Heart left ventricle (tissue), 16 donors: ENCODE data around the gene CARD10. TPM values are rescaled to one million over a fixed set of nuclear protein-coding genes. Genes with fewer than 3 reads are reported as not detected.

Experiments used
- ATAC-seq, 4 donors: fragments of 200-7000 bp; cut with Tn5 transposase; one replicate each; pipeline ENCODE4 v1.9.1; 2020 to 2022; ENCODE audit warnings: moderate library complexity in 4 of 4, mild to moderate bottlenecking in 3 of 4, moderate number of reproducible peaks in 1 of 4
- DNase-seq, 5 donors: peaks; one replicate each; pipeline ENCODE4 v3.0.0-alpha.2; 2020
- H3K27ac ChIP-seq, 12 donors: fragments of 200-600 bp; sonication (generic) in 4 of 12; one replicate each; pipeline versions ENCODE4 v1.5.0 to v1.8.0; 2016 to 2022; ENCODE audit warnings: mild to moderate bottlenecking in 2 of 12
- H3K27me3 ChIP-seq, 9 donors: fragments of 200-600 bp; sonication (generic) in 2 of 9; one replicate each; pipeline versions ENCODE4 v1.5.1 to v1.8.0; 2016 to 2022; ENCODE audit warnings: mild to moderate bottlenecking in 3 of 9
- H3K36me3 ChIP-seq, 9 donors: fragments of 200-600 bp; sonication (generic) in 2 of 9; one replicate each; pipeline versions ENCODE4 v1.5.0 to v1.8.0; 2018 to 2022; ENCODE audit warnings: mild to moderate bottlenecking in 2 of 9
- H3K4me1 ChIP-seq, 12 donors: fragments of 200-600 bp; sonication (generic) in 4 of 12; one replicate each; pipeline versions ENCODE4 v1.5.0 to v1.8.0; 2016 to 2022; ENCODE audit warnings: mild to moderate bottlenecking in 3 of 12
- H3K4me3 ChIP-seq, 12 donors: fragments of 200-600 bp; sonication (generic) in 4 of 12; one replicate each; pipeline versions ENCODE4 v1.5.0 to v1.8.0; 2017 to 2022; ENCODE audit warnings: mild to moderate bottlenecking in 9 of 12, moderate library complexity in 4 of 12
- H3K9me3 ChIP-seq, 12 donors: fragments of 200-600 bp; sonication (generic) in 4 of 12; one replicate each; pipeline versions ENCODE4 v1.5.0 to v1.8.0; 2016 to 2022; ENCODE audit warnings: mild to moderate bottlenecking in 1 of 12
- POLR2A ChIP-seq, 2 donors: fragments of 450-650 bp; IDR thresholded peaks; one replicate each; pipeline ENCODE4 v1.6.1; 2017; ENCODE audit warnings: antibody characterized with exemption in 2 of 2, mild to moderate bottlenecking in 2 of 2, moderate library complexity in 2 of 2
- WGBS, 4 donors: extraction: QIAGEN DNeasy Blood & Tissue Kit in 2 of 4; methylation state at CpG; one replicate each; pipeline versions ENCODE4 v1.1.5 to v1.1.7; 2013 to 2018; 5-methylcytosine and 5-hydroxymethylcytosine counted together
- intact Hi-C, 10 donors: fragments of 100-400 bp; cut with DNase I; formaldehyde crosslinking; loops; one replicate each; pipeline versions ENCODE4 v1.11.1 to v1.14.2; 2022
- polyA plus RNA-seq, 2 donors: library from polyadenylated mRNA; stranded (reverse); fragments of 200-250 nt; gene quantifications; one replicate each; pipeline ENCODE4 v1.2.3, GENCODE V29; 2013
- total RNA-seq, 9 donors: library from RNA; depleted of rRNA in 2 of 9; stranded (reverse); fragments of >200 nt in 2 of 9; fragmentation: NEBNext Ultra II Directional in 3 of 9; extraction: Animal tissue kit (Norgen Biotek cat#: 25700) in 3 of 9; gene quantifications; one replicate each; pipeline versions ENCODE4 v1.1.0 to v1.2.4, GENCODE V29; 2016 to 2023
- TF ChIP-seq, protein P1 (sequence below), 12 donors: fragments of 200-600 bp; sonication (generic) in 4 of 12; IDR thresholded peaks; one replicate each; pipeline versions ENCODE4 v1.5.0 to v1.8.0; 2018 to 2022; ENCODE audit warnings: antibody characterized with exemption in 12 of 12, mild to moderate bottlenecking in 5 of 12
- donor health status: ischemic (EF 13 %, LVEDD 7.1; RV severe dilation, severe dysfunction).
- donor health status: healthy with polysubstance abuse.
- donor health status: DM: no; HTN: yes; CAD: no.
- donor health status: DM: no; HTN: no; CAD: no.
- donor health status: ischemic (EF 25% LVEDD 6.9; RV normal size, moderate dysfunction).
- donor health status: ischemic (EF 25% LVEDD 5.7; RV mildly dilated, moderate dysfunction).
- donor health status: healthy.
- donor health status: DM: yes; HTN: yes; CAD: no.
- donor health status: ischemic (EF 35%, LVEDD 5.7; RV mildly dilated, moderate dysfunction).
- donor health status: nonischemic (EF 11% LVEDD 7.7; RV severe dilation, severe dysfunction).
- donor health status: DM: yes; HTN: yes; CAD: no.
- donor health status: PGD.
- donor health status: ischemic (EF 29% LVEDD 5.4; RV normal size, mild dysfunction).
- donor health status: nonischemic (EF 23%, LVEDD 6.1; RV moderate dilation, normal function).

CARD10 gene
- total and polyA plus RNA-seq, 11 donors, result 5.2 to 13.9 (median 8.1) TPM

DNA sequence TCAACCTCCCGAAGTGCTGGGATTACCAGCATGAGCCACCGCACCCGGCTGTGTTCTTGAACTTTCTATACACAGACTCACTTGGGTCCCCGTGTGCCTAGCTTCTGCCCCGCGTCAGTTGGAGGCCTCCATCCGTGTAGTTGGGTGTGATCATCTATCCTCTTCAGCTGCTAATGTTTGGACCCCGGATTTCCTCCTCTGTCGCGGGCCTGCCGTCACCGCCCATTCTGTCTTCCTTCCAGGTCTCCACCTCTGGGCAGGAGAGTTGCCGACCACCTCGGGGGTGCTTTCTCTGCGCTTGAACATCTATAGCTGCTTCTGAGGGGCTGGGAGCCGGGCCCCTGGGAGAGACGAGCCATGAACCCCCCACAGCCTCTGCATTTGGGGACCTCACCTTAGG lies 46.6 kb upstream of the CARD10 start:
- Histone ChIP-seq H3K27ac (peak overlapping the region in 11 of 12 donors; percentile 32 to 100 (median 60)), H3K27me3 (peaks cover 0 to 18% (median 0%) of the 10 kb centered on the region in 9 donors), H3K36me3 (peaks cover 0 to 38% (median 27%) of the 10 kb centered on the region in 9 donors), H3K4me1 (peaks cover 14 to 90% (median 70%) of the 10 kb centered on the region in 12 donors), H3K4me3 (peak overlapping the region in 2 of 12 donors; percentile 7 to 13), H3K9me3 (no peaks in the 10 kb centered on the region)
- 48 to 60% (median 50%) methylated on average over 17 of the region's 17 CpGs for WGBS, 4 donors
- DNase-seq (no peak), ATAC-seq (no peak)
- TF ChIP-seq POLR2A (IDR thresholded peaks at IDR 0.05), result no peak
- TF ChIP-seq, protein P1, sequence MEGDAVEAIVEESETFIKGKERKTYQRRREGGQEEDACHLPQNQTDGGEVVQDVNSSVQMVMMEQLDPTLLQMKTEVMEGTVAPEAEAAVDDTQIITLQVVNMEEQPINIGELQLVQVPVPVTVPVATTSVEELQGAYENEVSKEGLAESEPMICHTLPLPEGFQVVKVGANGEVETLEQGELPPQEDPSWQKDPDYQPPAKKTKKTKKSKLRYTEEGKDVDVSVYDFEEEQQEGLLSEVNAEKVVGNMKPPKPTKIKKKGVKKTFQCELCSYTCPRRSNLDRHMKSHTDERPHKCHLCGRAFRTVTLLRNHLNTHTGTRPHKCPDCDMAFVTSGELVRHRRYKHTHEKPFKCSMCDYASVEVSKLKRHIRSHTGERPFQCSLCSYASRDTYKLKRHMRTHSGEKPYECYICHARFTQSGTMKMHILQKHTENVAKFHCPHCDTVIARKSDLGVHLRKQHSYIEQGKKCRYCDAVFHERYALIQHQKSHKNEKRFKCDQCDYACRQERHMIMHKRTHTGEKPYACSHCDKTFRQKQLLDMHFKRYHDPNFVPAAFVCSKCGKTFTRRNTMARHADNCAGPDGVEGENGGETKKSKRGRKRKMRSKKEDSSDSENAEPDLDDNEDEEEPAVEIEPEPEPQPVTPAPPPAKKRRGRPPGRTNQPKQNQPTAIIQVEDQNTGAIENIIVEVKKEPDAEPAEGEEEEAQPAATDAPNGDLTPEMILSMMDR (IDR thresholded peaks at IDR 0.05), result no peak
- intact Hi-C loops, result loop anchor here in 6 of 10 donors (2.0 to 5.0 kb wide), 4 partner anchors 21 to 249 kb away; no protein-coding TSS in a partner anchor

DNA sequence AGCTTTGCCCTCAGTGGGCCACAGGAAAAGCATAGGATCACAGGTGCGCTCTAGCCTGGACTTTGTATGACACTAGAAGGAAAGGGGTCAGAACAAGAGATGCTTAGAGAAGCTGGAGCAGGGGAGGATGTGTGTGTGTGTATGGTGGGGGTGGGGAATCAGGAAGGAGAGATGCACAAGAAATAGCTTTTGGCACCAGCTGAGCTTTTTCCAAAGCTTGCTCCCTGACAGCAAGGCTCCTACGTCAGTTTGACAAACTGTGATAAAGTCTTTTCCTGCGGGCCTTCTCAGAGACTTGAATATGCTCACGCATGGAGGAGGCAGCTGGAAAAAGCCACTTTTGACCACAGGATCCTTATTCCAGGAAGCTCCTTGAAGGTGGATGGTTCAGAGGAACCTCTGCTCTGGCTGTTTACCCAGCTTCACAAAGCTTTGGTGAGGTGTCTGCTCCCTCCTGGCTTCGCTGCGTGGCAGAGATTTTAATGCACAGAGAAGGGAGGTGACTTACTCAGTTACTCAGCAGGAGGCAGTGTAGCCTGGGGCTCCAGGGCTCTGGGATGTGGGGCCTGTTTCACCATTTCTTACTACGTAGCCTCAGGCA lies 45.0 kb upstream of the CARD10 start:
- peak overlapping the region; percentile 35 to 100 (median 96) for H3K27ac ChIP-seq
- intact Hi-C loops, result no loop called here
- WGBS, 4 donors, result 45 to 56% (median 48%) methylated on average over 7 of the region's 7 CpGs
- H3K4me3 ChIP-seq, result peak overlapping the region in 7 of 12 donors; percentile 10 to 82 (median 34)
- TF ChIP-seq POLR2A (IDR thresholded peaks at IDR 0.05), result no peak
- TF ChIP-seq, protein P1 (IDR thresholded peaks at IDR 0.05), result no peak
- peaks cover 0 to 24% (median 0%) of the 10 kb centered on the region in 9 donors for H3K27me3 ChIP-seq
- DNase-seq, result peak in 2 of 5 donors; percentile 67 to 76
- no peaks in the 10 kb centered on the region for H3K9me3 ChIP-seq
- peaks cover 14 to 84% (median 71%) of the 10 kb centered on the region in 12 donors for H3K4me1 ChIP-seq
- ATAC-seq, result peak in 1 of 4 donors; percentile 51
- peaks cover 0 to 38% (median 27%) of the 10 kb centered on the region in 9 donors for H3K36me3 ChIP-seq

GRCh38 chr22:37563153-37564081 lies 44.2 kb upstream of the CARD10 start:
- peaks cover 0 to 34% (median 23%) of the 10 kb centered on the region in 9 donors for H3K36me3 ChIP-seq
- H3K4me1 ChIP-seq, result peaks cover 14 to 88% (median 72%) of the 10 kb centered on the region in 12 donors
- TF ChIP-seq, protein P1 (IDR thresholded peaks at IDR 0.05), result no peak
- no peak for TF ChIP-seq POLR2A (IDR thresholded peaks at IDR 0.05)
- intact Hi-C loops, result loop anchor here in 2 of 10 donors (1.0 to 2.0 kb wide), 2 partner anchors 17 kb away; no protein-coding TSS in a partner anchor
- no peaks in the 10 kb centered on the region for H3K9me3 ChIP-seq
- peak in 3 of 4 donors; percentile 9 to 34 (median 18) for ATAC-seq
- peak overlapping the region; percentile 35 to 100 (median 96) for H3K27ac ChIP-seq
- peak overlapping the region in 9 of 12 donors; percentile 17 to 93 (median 66) for H3K4me3 ChIP-seq
- peaks cover 0 to 30% (median 0%) of the 10 kb centered on the region in 9 donors for H3K27me3 ChIP-seq
- DNase-seq, result peak in 3 of 5 donors; percentile 67 to 79 (median 71)
- WGBS, 4 donors, result 40 to 50% (median 45%) methylated on average over 14 of the region's 14 CpGs
